ENCODE results near the gene LRMDA.

The LRMDA gene

DNA sequence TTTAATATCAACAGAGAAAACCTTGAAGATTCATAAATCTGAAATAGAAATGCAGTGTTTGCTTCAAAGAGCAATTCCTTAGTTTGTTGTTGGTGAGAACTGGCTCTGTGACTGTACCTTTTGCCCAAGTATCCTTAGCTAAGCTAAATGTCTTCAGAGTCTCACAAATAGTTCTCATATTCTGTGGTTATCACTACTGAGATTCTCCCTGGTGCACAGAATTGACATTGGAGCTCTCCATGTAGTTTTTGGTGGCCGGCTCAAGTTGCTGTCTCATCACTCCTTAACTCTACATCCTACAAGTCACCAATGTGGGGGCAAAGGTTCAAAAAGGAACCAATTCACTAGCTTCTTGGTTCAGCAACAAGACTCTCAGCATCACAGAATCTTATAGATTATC, 780.3 kb downstream of the LRMDA start:
- H3K4me3 ChIP-seq (ENCODE audit: low read length), result no peak overlapping the region
- H3K4me2 ChIP-seq (ENCODE audit: low read length), result no peak overlapping the region
- H2AFZ ChIP-seq (ENCODE audit: low read depth, low read length), result no peak overlapping the region
- H3K4me1 ChIP-seq (ENCODE audit: low read length), result no peaks in the 10 kb centered on the region
- no peaks in the 10 kb centered on the region for H3K36me3 ChIP-seq (replicated peaks; ENCODE audit: low read depth, low read length)
- H3K27me3 ChIP-seq (ENCODE audit: low read depth, low read length), result no peaks in the 10 kb centered on the region
- no peak overlapping the region for H3K9ac ChIP-seq (ENCODE audit: low read length)
- no peaks in the 10 kb centered on the region for H4K20me1 ChIP-seq (ENCODE audit: insufficient read depth, low read length)
- no peaks in the 10 kb centered on the region for H3K79me2 ChIP-seq (ENCODE audit: low read length)
- TF ChIP-seq EZH2phosphoT487 (IDR thresholded peaks at IDR 0.05; ENCODE audit: low read depth), result no peak
- TF ChIP-seq, protein P1, sequence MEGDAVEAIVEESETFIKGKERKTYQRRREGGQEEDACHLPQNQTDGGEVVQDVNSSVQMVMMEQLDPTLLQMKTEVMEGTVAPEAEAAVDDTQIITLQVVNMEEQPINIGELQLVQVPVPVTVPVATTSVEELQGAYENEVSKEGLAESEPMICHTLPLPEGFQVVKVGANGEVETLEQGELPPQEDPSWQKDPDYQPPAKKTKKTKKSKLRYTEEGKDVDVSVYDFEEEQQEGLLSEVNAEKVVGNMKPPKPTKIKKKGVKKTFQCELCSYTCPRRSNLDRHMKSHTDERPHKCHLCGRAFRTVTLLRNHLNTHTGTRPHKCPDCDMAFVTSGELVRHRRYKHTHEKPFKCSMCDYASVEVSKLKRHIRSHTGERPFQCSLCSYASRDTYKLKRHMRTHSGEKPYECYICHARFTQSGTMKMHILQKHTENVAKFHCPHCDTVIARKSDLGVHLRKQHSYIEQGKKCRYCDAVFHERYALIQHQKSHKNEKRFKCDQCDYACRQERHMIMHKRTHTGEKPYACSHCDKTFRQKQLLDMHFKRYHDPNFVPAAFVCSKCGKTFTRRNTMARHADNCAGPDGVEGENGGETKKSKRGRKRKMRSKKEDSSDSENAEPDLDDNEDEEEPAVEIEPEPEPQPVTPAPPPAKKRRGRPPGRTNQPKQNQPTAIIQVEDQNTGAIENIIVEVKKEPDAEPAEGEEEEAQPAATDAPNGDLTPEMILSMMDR (IDR thresholded peaks at IDR 0.05; ENCODE audit: low read depth, low read length), result no peak
- H3K27ac ChIP-seq (ENCODE audit: low read length), result no peak overlapping the region
- no peaks in the 10 kb centered on the region for H3K9me3 ChIP-seq (ENCODE audit: insufficient read depth, low read length)

DNA sequence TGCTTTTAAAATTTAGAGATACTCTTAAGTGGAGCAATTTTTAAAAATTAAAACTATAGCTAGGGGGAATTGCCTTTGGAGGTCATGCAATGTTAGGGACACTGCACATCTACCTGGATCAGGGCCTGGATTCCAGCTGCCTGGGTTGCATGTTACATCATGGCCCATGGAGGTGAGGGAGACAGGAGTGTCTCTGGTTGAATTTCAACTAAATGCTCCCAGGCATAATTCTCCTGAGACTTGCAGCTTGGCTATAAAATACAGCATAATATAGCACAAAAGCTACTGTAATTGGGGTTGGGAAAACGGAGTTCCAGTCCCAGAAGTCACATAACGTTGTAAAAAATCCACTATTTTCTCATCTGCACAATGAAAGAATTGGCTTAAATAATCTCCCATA, 782.5 kb downstream of the LRMDA start:
- TF ChIP-seq EZH2phosphoT487 (IDR thresholded peaks at IDR 0.05; ENCODE audit: low read depth), result no peak
- TF ChIP-seq, protein P1 (IDR thresholded peaks at IDR 0.05; ENCODE audit: low read depth, low read length), result no peak
- no peaks in the 10 kb centered on the region for H4K20me1 ChIP-seq (ENCODE audit: insufficient read depth, low read length)
- H2AFZ ChIP-seq (ENCODE audit: low read depth, low read length), result no peak overlapping the region
- H3K79me2 ChIP-seq (ENCODE audit: low read length), result no peaks in the 10 kb centered on the region
- H3K4me1 ChIP-seq (ENCODE audit: low read length), result no peaks in the 10 kb centered on the region
- no peak overlapping the region for H3K27ac ChIP-seq (ENCODE audit: low read length)
- no peak overlapping the region for H3K9ac ChIP-seq (ENCODE audit: low read length)
- no peak overlapping the region for H3K4me3 ChIP-seq (ENCODE audit: low read length)
- no peaks in the 10 kb centered on the region for H3K9me3 ChIP-seq (ENCODE audit: insufficient read depth, low read length)
- no peaks in the 10 kb centered on the region for H3K27me3 ChIP-seq (ENCODE audit: low read depth, low read length)
- H3K36me3 ChIP-seq (replicated peaks; ENCODE audit: low read depth, low read length), result no peaks in the 10 kb centered on the region
- H3K4me2 ChIP-seq (ENCODE audit: low read length), result no peak overlapping the region

DNA sequence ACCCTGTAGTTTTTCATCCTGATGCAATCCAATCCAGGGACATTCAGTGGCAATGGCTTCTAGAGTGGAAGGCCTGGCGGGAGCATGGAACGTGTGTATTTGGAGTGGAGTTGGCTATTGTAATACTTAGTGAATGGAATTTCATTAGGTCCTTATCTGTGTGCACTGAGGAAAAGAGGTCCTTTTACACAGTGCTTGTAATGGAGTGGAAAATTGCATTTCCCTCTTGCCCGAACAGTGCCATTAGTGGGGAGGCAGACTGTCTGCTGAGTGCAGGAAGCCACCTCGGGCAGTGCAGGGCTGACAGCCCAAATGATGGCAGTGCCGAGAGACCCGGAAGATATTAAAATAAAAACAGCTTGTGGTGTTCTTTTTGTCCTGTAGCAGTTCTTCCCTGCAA, 786.6 kb downstream of the LRMDA start:
- Histone ChIP-seq H3K9me3 (ENCODE audit: insufficient read depth, low read length) (no peaks in the 10 kb centered on the region), H3K36me3 (replicated peaks; ENCODE audit: low read depth, low read length) (no peaks in the 10 kb centered on the region), H3K9ac (ENCODE audit: low read length) (no peak overlapping the region), H4K20me1 (ENCODE audit: insufficient read depth, low read length) (no peaks in the 10 kb centered on the region), H3K79me2 (ENCODE audit: low read length) (no peaks in the 10 kb centered on the region), H3K4me1 (ENCODE audit: low read length) (no peaks in the 10 kb centered on the region), H3K27ac (ENCODE audit: low read length) (no peak overlapping the region), H3K4me2 (ENCODE audit: low read length) (no peak overlapping the region), H3K4me3 (ENCODE audit: low read length) (no peak overlapping the region), H3K27me3 (ENCODE audit: low read depth, low read length) (no peaks in the 10 kb centered on the region), H2AFZ (ENCODE audit: low read depth, low read length) (no peak overlapping the region)
- TF ChIP-seq, protein P1 (IDR thresholded peaks at IDR 0.05; ENCODE audit: low read depth, low read length), result no peak
- no peak for TF ChIP-seq EZH2phosphoT487 (IDR thresholded peaks at IDR 0.05; ENCODE audit: low read depth)

GRCh38 chr10:76229341-76229740, 797.9 kb downstream of the LRMDA start:
- H3K4me2 ChIP-seq (ENCODE audit: low read length), result no peak overlapping the region
- H3K4me3 ChIP-seq (ENCODE audit: low read length), result no peak overlapping the region
- no peaks in the 10 kb centered on the region for H3K9me3 ChIP-seq (ENCODE audit: insufficient read depth, low read length)
- H3K27ac ChIP-seq (ENCODE audit: low read length), result no peak overlapping the region
- H3K27me3 ChIP-seq (ENCODE audit: low read depth, low read length), result no peaks in the 10 kb centered on the region
- no peaks in the 10 kb centered on the region for H4K20me1 ChIP-seq (ENCODE audit: insufficient read depth, low read length)
- H3K79me2 ChIP-seq (ENCODE audit: low read length), result no peaks in the 10 kb centered on the region
- TF ChIP-seq, protein P1 (IDR thresholded peaks at IDR 0.05; ENCODE audit: low read depth, low read length), result no peak
- no peak for TF ChIP-seq EZH2phosphoT487 (IDR thresholded peaks at IDR 0.05; ENCODE audit: low read depth)
- no peak overlapping the region for H2AFZ ChIP-seq (ENCODE audit: low read depth, low read length)
- H3K36me3 ChIP-seq (replicated peaks; ENCODE audit: low read depth, low read length), result no peaks in the 10 kb centered on the region
- H3K9ac ChIP-seq (ENCODE audit: low read length), result no peak overlapping the region
- no peaks in the 10 kb centered on the region for H3K4me1 ChIP-seq (ENCODE audit: low read length)

Data from OCI-LY3 (cell line).